ENCODE results near the gene NPPC.

The NPPC gene

GRCh38 chr2:231894566-231895380 lies 31.4 kb downstream of the NPPC start:
- DNase-seq (ENCODE audit: low spot score) = no peak
- no peak for ATAC-seq (ENCODE audit: low read depth)
- H3K4me1 ChIP-seq (ENCODE audit: insufficient read depth, poor library complexity, severe bottlenecking) = peaks cover 8% of the 10 kb centered on the region
- H3K4me3 ChIP-seq (ENCODE audit: severe bottlenecking) = no peak overlapping the region
- H3K36me3 ChIP-seq (ENCODE audit: low read depth) = no peaks in the 10 kb centered on the region
- no peak overlapping the region for H3K27ac ChIP-seq (ENCODE audit: poor library complexity, severe bottlenecking)
- no peaks in the 10 kb centered on the region for H3K9me3 ChIP-seq (ENCODE audit: severe bottlenecking)
- no peaks in the 10 kb centered on the region for H3K27me3 ChIP-seq (ENCODE audit: insufficient read depth, poor library complexity, severe bottlenecking)
- no peak for TF ChIP-seq CTCF (IDR thresholded peaks at IDR 0.05; ENCODE audit: poor library complexity, severe bottlenecking)

GRCh38 chr2:231891514-231891905 lies 34.7 kb downstream of the NPPC start:
- Histone ChIP-seq H3K27me3 (ENCODE audit: insufficient read depth, poor library complexity, severe bottlenecking) (no peaks in the 10 kb centered on the region), H3K9me3 (ENCODE audit: severe bottlenecking) (no peaks in the 10 kb centered on the region), H3K27ac (ENCODE audit: poor library complexity, severe bottlenecking) (no peak overlapping the region), H3K4me3 (ENCODE audit: severe bottlenecking) (no peak overlapping the region), H3K4me1 (ENCODE audit: insufficient read depth, poor library complexity, severe bottlenecking) (peaks cover 8% of the 10 kb centered on the region), H3K36me3 (ENCODE audit: low read depth) (no peaks in the 10 kb centered on the region)
- ATAC-seq (ENCODE audit: low read depth) (no peak), DNase-seq (ENCODE audit: low spot score) (no peak)
- no peak for TF ChIP-seq CTCF (IDR thresholded peaks at IDR 0.05; ENCODE audit: poor library complexity, severe bottlenecking)

- no peak overlapping the region for H3K4me3 ChIP-seq (ENCODE audit: severe bottlenecking)
- DNase-seq (ENCODE audit: low spot score) = no peak
- peaks cover 8% of the 10 kb centered on the region for H3K4me1 ChIP-seq (ENCODE audit: insufficient read depth, poor library complexity, severe bottlenecking)
- TF ChIP-seq CTCF (IDR thresholded peaks at IDR 0.05; ENCODE audit: poor library complexity, severe bottlenecking) = no peak
- H3K27ac ChIP-seq (ENCODE audit: poor library complexity, severe bottlenecking) = no peak overlapping the region
- H3K9me3 ChIP-seq (ENCODE audit: severe bottlenecking) = no peaks in the 10 kb centered on the region
- H3K27me3 ChIP-seq (ENCODE audit: insufficient read depth, poor library complexity, severe bottlenecking) = no peaks in the 10 kb centered on the region
- peak; percentile 69 for ATAC-seq (ENCODE audit: low read depth)
- H3K36me3 ChIP-seq (ENCODE audit: low read depth) = no peaks in the 10 kb centered on the region
These were observed 35.2 kb downstream of the NPPC start for GRCh38 chr2:231890896-231891513.

- no peaks in the 10 kb centered on the region for H3K36me3 ChIP-seq (ENCODE audit: low read depth)
- TF ChIP-seq CTCF (IDR thresholded peaks at IDR 0.05; ENCODE audit: poor library complexity, severe bottlenecking) = no peak
- no peak overlapping the region for H3K4me3 ChIP-seq (ENCODE audit: severe bottlenecking)
- no peak for ATAC-seq (ENCODE audit: low read depth)
- DNase-seq (ENCODE audit: low spot score) = no peak
- H3K27me3 ChIP-seq (ENCODE audit: insufficient read depth, poor library complexity, severe bottlenecking) = peaks cover 2% of the 10 kb centered on the region
- H3K27ac ChIP-seq (ENCODE audit: poor library complexity, severe bottlenecking) = no peak overlapping the region
- H3K4me1 ChIP-seq (ENCODE audit: insufficient read depth, poor library complexity, severe bottlenecking) = peaks cover 8% of the 10 kb centered on the region
- H3K9me3 ChIP-seq (ENCODE audit: severe bottlenecking) = no peaks in the 10 kb centered on the region
These were observed 38.4 kb downstream of the NPPC start for GRCh38 chr2:231887756-231888155.

All from RWPE2 (cell line).